ENCODE results near the gene SMPD1. TPM values are rescaled to one million over a fixed set of nuclear protein-coding genes. Genes with fewer than 3 reads are reported as not detected.
"Not testable (repeated sequence)": the region's sequence is repeated elsewhere in the genome, so short reads cannot be mapped to it uniquely, and the experiment has no call there.

SMPD1 gene
- total RNA-seq, 1 donor = 21.1 TPM

DNA sequence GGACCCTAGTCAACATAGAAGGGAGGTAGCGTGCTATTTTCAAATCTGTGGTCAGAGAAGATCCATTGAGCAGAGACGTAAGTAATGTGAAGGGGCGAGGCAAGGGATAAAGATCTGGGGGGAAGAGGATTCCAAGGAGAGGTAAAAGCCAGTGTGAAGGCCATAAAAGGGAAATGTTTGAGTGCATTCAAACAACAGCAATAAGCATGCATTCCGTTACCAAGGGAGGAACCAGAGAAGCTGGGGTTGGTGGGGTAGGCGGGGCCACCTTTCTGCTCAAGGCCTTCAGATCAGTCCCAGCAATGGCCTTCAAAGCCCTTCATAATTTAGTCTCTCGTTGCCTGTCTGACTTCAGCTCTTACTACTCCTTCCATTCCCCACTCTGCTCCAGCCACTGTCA lies 18.4 kb upstream of the SMPD1 start:
- no peak overlapping the region for H3K4me3 ChIP-seq (ENCODE audit: low read length)
- no peaks in the 10 kb centered on the region for H3K27me3 ChIP-seq (ENCODE audit: insufficient read depth, low read length)
- no peaks in the 10 kb centered on the region for H3K4me1 ChIP-seq (ENCODE audit: insufficient read depth, low read length)
- no peaks in the 10 kb centered on the region for H3K9me3 ChIP-seq (ENCODE audit: low read depth, low read length)

DNA sequence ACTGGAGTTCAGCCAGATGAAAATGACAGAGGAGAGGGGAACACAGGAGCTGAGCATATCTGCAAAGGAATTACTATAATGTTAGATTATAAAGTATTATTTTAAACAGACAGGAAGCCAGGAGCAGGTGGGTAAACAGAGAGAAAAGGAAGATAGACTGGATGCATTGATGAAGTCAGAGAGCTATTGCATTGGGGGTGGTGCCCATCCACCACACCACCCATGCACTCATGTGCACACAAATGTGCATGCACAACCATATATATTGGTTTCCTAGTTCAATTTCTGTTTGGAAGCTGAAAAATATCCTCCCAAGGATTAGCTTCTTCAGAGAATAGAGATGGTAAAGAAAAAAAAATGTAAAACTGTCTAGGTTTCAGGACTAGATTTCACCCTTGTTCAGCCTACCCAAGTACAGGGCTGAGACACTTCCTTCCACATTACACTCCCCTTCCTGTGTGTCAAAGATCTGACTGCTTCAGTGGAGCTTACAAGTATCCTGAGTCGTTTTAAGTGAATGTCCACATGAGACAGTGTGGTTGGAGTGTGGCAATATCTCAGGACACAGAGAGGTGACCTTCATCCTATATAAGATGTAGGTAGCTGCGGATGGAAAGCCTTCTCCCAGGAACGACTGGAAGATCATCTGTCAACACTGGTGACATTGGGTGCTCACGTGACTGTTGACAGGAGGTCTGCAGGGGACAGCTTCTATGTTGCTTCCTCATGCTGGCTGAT lies 12.2 kb upstream of the SMPD1 start:
- no peaks in the 10 kb centered on the region for H3K27me3 ChIP-seq (ENCODE audit: insufficient read depth, low read length)
- no peak overlapping the region for H3K4me3 ChIP-seq (ENCODE audit: low read length)
- no peaks in the 10 kb centered on the region for H3K9me3 ChIP-seq (ENCODE audit: low read depth, low read length)
- peaks cover 14% of the 10 kb centered on the region for H3K4me1 ChIP-seq (ENCODE audit: insufficient read depth, low read length)

DNA sequence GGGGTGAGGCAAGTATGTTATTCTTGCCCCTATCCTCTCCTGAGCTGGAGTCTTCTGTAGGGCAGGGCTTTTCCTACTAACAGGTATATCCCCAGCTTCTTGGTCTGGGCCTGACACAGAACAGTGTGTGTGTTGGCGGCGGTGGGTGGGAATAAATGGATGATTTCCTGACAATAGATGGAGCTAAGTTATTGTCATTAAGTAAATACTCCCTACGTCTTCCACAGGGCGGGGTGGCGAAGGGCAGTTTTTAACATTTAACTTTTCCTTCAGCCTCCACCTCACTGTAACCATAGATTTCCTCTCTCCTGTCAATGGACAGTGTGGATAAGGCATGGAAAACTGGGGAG lies 11.7 kb upstream of the SMPD1 start:
- Histone ChIP-seq H3K27me3 (ENCODE audit: insufficient read depth, low read length) (no peaks in the 10 kb centered on the region), H3K4me1 (ENCODE audit: insufficient read depth, low read length) (peaks cover 14% of the 10 kb centered on the region), H3K4me3 (ENCODE audit: low read length) (no peak overlapping the region), H3K9me3 (ENCODE audit: low read depth, low read length) (no peaks in the 10 kb centered on the region)

DNA sequence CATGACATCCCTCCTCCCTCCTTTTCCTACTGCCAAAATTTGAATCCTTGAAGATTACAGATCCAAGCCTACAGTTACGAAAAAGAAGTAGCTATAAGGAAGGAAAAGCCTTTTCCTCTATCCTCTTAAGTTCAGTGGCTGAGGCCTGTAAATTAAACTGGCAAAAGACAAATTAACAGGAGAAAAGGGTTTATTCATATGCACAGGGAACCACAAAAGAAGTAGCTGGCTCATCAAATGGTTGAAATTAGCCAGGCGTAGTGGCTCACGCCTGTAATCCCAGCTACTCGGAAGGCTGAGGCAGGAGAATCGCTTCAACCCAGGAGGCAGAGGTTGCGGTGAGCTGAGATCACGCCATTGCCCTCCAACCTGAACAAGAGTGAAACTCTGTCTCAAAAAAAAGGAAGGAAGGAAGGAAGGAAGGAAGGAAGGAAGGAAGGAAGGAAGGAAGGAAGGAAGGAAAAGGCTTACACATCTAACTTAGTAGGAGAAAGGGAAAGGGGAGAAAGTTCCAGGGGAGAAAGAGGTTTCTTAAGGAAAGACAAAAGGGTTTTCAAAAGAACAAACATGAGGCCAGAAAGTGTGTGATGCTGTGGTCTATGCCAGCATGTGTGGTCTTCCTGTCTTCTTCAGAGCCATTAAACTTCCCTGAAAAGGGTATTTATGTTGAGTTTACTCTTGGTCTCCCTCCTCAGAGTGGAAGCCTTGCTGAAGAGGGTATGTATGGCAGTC lies 5.1 kb upstream of the SMPD1 start:
- no peaks in the 10 kb centered on the region for H3K27me3 ChIP-seq (ENCODE audit: insufficient read depth, low read length)
- no peaks in the 10 kb centered on the region for H3K9me3 ChIP-seq (ENCODE audit: low read depth, low read length)
- H3K4me3 ChIP-seq (ENCODE audit: low read length) = no peak overlapping the region
- H3K4me1 ChIP-seq (ENCODE audit: insufficient read depth, low read length) = peaks cover 9% of the 10 kb centered on the region

DNA sequence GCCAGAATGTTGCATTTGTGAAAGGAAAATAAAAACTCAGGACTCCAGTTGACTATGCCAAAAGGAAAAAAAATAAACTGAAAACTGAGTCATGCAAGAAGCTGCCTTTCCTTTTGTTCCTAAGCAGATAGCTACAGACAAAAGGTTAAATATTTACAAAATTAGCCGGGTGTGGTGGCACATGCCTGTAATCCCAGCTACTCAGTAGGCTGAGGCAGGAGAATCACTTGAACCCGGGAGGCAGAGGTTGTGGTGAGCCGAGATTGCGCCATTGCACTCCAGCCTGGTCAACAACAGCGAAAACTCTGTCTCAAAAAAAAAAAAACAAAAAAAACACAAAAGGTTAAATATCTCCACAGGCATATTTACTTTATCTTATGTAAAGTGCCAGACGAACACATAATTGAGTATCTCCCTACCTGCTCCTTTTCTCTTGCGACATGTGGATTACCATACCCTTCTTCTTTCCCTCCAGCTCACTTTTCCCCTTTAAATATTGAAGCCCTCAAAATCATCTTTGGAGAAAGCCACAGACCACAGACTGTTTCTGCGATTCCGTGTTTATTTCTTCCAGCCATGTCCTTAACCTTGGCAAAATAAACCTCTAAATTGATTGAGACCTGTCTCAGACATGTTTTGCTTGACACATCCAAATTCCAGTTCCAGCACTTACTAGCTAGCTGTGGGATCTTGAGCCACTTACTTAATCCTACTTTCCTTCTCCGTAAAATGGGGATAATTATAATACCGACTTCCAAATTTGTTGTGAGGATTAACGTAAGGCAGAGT lies 2.3 kb upstream of the SMPD1 start:
- Histone ChIP-seq H3K27me3 (ENCODE audit: insufficient read depth, low read length) (no peaks in the 10 kb centered on the region), H3K9me3 (ENCODE audit: low read depth, low read length) (no peaks in the 10 kb centered on the region), H3K4me3 (ENCODE audit: low read length) (no peak overlapping the region), H3K4me1 (ENCODE audit: insufficient read depth, low read length) (peaks cover 25% of the 10 kb centered on the region)

DNA sequence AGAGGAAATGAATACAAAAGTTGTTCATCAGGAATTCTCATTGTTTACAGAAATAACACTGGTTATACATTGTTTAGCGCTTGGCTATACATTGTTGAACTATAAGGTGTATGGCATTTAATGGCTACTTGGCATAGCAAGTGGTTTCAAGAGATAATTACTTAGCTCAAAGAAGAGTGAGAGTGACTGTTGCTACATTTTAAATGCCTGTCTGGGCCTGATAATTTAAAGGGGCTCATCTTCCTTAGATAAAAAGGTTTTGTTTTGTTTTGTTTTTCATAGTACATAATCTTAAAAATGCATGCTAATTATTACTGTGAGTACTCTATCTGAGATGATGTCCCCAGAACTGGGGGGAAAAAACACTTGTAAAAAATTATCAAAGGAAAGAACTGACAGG lies 1.5 kb upstream of the SMPD1 start:
- Histone ChIP-seq H3K9me3 (ENCODE audit: low read depth, low read length) (no peaks in the 10 kb centered on the region), H3K4me1 (ENCODE audit: insufficient read depth, low read length) (peaks cover 25% of the 10 kb centered on the region), H3K27me3 (ENCODE audit: insufficient read depth, low read length) (no peaks in the 10 kb centered on the region), H3K4me3 (ENCODE audit: low read length) (no peak overlapping the region)

DNA sequence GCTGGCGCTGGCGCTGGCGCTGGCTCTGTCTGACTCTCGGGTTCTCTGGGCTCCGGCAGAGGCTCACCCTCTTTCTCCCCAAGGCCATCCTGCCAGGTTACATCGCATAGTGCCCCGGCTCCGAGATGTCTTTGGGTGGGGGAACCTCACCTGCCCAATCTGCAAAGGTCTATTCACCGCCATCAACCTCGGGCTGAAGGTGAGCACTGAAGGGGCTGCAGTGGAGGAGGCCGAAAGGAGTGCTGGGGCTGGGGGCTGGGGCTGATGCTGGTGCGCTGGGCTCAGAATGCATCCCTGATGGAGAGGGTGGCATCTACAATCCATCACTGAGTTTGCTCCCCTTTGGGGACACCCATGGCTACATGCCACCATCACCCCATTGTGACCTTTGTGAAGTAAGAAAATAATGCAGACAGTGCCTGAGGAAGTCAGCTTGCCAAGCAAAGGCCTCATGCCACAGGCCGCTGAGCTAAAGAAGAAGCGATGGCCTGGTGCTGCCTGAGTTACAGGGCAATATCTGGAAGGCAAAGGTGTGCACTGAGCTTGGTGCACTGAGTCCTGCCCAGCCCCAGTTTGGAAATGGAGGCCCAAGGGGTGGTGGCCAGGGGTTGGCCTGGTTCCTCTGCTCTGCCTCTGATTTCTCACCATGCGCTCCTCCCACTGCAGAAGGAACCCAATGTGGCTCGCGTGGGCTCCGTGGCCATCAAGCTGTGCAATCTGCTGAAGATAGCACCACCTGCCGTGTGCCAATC lies 620 bp downstream of the SMPD1 start:
- no peaks in the 10 kb centered on the region for H3K9me3 ChIP-seq (ENCODE audit: low read depth, low read length)
- no peaks in the 10 kb centered on the region for H3K27me3 ChIP-seq (ENCODE audit: insufficient read depth, low read length)
- peak overlapping the region; percentile 80 for H3K4me3 ChIP-seq (ENCODE audit: low read length)
- H3K4me1 ChIP-seq (ENCODE audit: insufficient read depth, low read length) = peaks cover 25% of the 10 kb centered on the region

DNA sequence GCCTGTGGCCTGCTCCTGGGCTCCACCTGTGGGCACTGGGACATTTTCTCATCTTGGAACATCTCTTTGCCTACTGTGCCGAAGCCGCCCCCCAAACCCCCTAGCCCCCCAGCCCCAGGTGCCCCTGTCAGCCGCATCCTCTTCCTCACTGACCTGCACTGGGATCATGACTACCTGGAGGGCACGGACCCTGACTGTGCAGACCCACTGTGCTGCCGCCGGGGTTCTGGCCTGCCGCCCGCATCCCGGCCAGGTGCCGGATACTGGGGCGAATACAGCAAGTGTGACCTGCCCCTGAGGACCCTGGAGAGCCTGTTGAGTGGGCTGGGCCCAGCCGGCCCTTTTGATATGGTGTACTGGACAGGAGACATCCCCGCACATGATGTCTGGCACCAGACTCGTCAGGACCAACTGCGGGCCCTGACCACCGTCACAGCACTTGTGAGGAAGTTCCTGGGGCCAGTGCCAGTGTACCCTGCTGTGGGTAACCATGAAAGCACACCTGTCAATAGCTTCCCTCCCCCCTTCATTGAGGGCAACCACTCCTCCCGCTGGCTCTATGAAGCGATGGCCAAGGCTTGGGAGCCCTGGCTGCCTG lies 1.4 kb downstream of the SMPD1 start:
- Histone ChIP-seq H3K4me1 (ENCODE audit: insufficient read depth, low read length) (peaks cover 25% of the 10 kb centered on the region), H3K9me3 (ENCODE audit: low read depth, low read length) (no peaks in the 10 kb centered on the region), H3K27me3 (ENCODE audit: insufficient read depth, low read length) (no peaks in the 10 kb centered on the region), H3K4me3 (ENCODE audit: low read length) (no peak overlapping the region)

DNA sequence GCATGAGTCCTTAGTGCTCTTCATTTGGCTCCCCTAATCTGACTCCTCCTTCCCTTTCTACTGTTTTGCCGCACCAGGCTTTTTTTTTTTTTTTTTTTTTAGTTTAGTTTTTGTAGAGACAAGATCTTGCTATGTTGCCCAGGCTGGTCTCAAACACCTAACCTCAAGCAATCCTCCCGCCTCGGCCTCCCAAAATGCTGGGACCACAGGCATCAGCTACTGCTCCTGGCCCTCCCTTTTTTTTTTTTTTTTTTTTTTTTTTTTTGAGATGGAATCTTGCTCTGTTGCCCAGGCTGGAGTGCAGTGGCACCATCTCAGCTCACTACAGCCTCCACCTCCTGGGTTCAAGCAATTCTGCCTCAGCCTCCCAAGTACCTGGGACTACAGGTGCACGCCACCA lies 2.0 kb downstream of the SMPD1 start:
- H3K9me3 ChIP-seq (ENCODE audit: low read depth, low read length); H3K4me3 ChIP-seq (ENCODE audit: low read length); H3K27me3 ChIP-seq (ENCODE audit: insufficient read depth, low read length): not testable (repeated sequence)
- H3K4me1 ChIP-seq (ENCODE audit: insufficient read depth, low read length) = peaks cover 25% of the 10 kb centered on the region

DNA sequence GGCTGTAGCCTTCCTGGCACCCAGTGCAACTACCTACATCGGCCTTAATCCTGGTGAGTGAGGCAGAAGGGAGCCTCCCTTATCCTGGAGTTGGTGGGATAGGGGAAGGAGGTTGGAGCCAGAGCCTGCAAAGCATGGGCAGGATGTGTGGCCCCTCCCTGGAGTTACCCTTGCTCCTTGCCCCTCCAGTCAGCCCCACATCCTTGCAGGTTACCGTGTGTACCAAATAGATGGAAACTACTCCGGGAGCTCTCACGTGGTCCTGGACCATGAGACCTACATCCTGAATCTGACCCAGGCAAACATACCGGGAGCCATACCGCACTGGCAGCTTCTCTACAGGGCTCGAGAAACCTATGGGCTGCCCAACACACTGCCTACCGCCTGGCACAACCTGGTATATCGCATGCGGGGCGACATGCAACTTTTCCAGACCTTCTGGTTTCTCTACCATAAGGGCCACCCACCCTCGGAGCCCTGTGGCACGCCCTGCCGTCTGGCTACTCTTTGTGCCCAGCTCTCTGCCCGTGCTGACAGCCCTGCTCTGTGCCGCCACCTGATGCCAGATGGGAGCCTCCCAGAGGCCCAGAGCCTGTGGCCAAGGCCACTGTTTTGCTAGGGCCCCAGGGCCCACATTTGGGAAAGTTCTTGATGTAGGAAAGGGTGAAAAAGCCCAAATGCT lies 3.9 kb downstream of the SMPD1 start:
- Histone ChIP-seq H3K27me3 (ENCODE audit: insufficient read depth, low read length) (no peaks in the 10 kb centered on the region), H3K9me3 (ENCODE audit: low read depth, low read length) (no peaks in the 10 kb centered on the region), H3K4me3 (ENCODE audit: low read length) (no peak overlapping the region), H3K4me1 (ENCODE audit: insufficient read depth, low read length) (peaks cover 25% of the 10 kb centered on the region)

DNA sequence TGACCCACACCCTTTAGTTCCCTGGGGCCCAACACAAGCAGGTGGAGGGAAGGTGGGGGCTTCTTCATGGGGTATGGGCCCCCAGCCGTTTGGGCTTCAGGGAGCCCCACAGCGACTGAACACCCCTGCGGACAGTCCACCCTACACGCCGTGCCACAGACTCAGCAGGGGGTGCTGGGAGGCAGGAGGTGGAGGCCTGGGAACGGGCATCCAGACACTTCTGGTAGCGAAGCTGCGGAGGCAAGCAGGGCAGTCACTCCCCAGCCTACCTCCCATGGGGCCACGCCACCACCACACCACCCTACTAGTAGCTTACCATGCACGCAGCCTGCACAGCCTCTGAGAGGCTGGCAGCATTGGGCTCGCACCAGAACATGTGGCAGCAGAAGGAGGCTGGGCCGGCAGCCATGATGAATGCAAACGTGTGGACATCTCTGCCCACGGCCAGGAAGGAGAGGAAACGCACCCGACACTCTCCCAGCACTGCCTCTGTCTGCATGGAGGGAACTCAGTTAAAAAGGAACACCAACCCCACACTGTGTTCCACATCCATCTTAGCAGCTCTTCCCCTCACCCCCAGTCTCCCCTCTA lies 5.3 kb downstream of the SMPD1 start:
- H3K9me3 ChIP-seq (ENCODE audit: low read depth, low read length) = no peaks in the 10 kb centered on the region
- peaks cover 16% of the 10 kb centered on the region for H3K4me1 ChIP-seq (ENCODE audit: insufficient read depth, low read length)
- no peaks in the 10 kb centered on the region for H3K27me3 ChIP-seq (ENCODE audit: insufficient read depth, low read length)
- H3K4me3 ChIP-seq (ENCODE audit: low read length) = no peak overlapping the region

DNA sequence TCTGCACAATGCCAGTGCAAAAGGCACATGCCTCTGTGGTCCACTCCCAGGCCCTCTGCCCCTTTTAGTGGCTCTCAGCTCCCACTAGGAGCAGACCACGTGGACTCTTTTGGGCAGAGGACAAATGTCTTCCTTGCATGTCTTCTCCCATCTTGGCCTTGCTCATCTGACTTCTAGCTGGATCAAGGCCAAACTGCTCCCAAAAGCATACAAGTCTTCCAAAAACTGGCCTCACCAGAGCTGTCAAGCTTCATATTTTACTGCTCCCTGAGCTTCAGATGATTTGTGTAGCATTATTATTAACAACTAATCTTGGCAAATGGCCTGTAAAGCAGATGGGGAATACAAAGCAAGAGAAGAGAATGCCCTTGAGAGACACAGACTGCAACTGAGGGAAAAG lies 6.9 kb downstream of the SMPD1 start:
- H3K9me3 ChIP-seq (ENCODE audit: low read depth, low read length) = no peaks in the 10 kb centered on the region
- H3K4me1 ChIP-seq (ENCODE audit: insufficient read depth, low read length) = peaks cover 14% of the 10 kb centered on the region
- H3K4me3 ChIP-seq (ENCODE audit: low read length) = no peak overlapping the region
- no peaks in the 10 kb centered on the region for H3K27me3 ChIP-seq (ENCODE audit: insufficient read depth, low read length)

DNA sequence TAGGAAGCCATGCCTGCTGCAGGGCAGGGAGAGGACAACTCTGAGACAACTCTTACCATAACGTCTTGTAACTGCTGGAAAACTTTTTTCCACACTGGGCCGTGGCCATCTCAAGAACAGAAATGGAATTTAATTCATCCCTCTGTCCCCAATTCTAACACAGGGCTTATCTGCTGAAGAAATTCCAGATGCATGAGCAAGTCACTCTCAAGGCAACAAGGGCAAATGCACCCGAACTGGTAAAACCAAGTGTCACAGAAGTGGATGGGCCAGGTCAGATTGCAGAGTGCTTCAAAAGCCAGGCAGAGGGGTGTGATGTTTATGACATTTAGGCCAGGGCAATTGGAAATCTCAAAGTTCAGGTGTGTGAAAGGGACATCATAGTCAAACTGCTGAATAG lies 7.4 kb downstream of the SMPD1 start:
- peaks cover 18% of the 10 kb centered on the region for H3K4me1 ChIP-seq (ENCODE audit: insufficient read depth, low read length)
- no peak overlapping the region for H3K4me3 ChIP-seq (ENCODE audit: low read length)
- H3K27me3 ChIP-seq (ENCODE audit: insufficient read depth, low read length) = no peaks in the 10 kb centered on the region
- H3K9me3 ChIP-seq (ENCODE audit: low read depth, low read length) = no peaks in the 10 kb centered on the region
